Measurements from ENCODE around the gene ALDH16A1.

DNA sequence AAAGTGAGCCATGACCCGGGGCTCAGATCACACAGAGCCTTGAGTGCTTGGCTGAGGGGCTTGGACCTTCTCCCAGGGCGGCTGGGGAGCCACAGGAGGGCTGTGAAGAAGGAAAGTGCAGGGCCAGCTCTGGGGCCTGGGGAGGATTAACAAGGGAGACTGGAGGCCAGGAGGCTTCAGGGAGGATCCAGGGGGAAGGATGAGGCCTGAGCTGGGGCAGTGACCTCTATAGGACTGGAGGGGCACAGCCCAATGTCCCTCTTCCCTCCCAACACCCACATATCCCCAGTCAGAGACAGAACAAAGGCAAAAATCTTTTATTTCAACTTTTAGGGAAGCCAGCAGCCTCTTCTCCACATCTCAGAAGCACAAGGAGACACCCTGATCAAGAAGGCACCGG, 7.0 kb upstream of the ALDH16A1 start:
- TF ChIP-seq, protein P1, sequence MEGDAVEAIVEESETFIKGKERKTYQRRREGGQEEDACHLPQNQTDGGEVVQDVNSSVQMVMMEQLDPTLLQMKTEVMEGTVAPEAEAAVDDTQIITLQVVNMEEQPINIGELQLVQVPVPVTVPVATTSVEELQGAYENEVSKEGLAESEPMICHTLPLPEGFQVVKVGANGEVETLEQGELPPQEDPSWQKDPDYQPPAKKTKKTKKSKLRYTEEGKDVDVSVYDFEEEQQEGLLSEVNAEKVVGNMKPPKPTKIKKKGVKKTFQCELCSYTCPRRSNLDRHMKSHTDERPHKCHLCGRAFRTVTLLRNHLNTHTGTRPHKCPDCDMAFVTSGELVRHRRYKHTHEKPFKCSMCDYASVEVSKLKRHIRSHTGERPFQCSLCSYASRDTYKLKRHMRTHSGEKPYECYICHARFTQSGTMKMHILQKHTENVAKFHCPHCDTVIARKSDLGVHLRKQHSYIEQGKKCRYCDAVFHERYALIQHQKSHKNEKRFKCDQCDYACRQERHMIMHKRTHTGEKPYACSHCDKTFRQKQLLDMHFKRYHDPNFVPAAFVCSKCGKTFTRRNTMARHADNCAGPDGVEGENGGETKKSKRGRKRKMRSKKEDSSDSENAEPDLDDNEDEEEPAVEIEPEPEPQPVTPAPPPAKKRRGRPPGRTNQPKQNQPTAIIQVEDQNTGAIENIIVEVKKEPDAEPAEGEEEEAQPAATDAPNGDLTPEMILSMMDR (conservative IDR thresholded peaks at IDR 0.05), result no peak
- TF ChIP-seq EZH2 (IDR thresholded peaks at IDR 0.05; ENCODE audit: low read depth), result no peak
